ENCODE results near the gene TMEM131.
"Not testable (repeated sequence)": the region's sequence is repeated elsewhere in the genome, so short reads cannot be mapped to it uniquely, and the experiment has no call there.

The TMEM131 gene

DNA sequence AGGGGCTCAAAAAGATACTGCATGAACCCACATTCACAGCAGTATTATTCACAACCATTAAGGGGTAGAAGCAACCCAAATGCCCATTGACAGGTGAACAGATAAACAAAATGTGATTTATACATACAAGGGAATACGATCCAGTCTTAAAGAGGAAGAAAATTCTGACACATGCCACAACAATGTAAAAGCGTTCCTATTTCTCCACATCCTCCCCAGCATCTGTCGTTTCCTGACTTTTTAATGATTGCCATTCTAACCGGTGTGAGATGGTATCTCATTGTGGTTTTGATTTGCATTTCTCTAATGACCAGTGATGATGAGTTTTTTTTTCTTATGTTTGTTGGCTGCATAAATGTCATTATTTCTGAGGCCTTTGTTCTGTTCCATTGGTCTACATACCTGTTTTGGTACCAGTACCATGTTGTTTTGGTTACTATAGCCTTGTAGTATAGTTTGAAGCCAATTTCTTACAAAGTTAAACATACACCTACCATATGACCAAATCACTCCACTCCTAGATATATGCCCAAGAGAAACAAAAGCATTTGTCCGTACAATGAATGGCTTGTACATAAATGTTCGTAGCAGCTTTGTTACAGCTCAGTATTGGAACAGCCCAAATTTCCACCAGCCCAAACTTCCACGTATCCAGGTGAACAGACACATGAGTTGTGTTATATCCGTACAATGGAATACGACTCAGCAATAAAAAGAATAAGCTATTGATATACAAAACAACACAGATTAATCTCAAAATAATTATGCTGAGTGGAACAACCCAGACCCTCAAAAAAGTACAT lies 85.1 kb downstream of the TMEM131 start:
- DNase-seq: no peak

DNA sequence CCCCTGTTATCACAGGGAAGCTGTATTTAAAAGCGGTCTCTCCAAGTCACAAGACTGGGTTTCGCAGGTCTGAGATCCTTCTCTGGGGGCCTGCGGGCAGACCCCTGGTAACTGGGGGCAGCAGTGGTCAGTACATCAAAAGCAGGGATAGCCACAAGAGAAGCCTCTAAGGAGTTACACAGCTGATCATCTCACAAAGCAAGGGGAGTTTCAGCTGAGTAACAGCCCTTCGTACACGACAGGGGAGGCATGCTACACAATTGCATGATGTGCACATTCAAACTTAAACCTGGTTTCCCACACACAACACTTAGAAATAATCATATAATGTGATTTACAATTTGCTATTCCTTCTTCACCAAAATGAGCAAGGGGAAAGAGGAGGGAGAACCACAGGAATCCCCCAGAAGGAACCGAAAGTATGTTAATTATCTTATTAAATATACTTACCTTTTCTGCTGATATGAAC lies 87.5 kb downstream of the TMEM131 start:
- DNase-seq: no peak

DNA sequence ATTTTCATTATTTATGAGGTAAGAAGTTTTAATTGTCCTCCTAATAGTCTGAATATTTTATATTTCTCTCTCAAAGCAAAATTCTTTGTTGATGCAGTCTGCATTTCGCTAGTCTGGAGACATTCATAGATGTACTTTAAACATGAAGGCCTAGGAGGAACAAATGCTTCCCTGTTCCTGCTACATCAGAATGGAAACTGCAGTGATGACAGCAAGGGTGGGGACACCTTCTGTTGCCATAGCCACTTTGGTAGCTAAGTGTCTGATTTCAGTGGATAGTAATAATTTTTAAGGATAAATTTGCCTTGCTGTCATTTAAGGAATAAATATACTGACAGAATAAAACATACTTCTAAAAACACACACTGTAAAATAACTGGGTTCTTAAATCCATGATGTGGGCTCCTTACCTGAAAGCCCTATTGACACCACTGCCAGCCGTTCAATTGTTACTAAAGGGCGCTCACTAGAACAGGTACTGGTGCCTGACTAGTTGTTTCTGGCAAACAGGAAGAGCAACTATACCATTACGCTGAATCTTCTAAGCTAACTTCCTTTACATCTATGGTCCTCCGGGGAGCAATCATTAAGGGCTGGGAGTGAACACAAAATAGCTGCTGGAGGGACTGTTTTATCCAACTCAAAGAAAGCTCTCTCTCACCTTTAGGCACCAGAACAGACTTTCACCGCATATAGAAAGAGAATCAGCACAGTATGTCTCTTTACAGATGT lies 88.2 kb downstream of the TMEM131 start:
- DNase-seq: no peak

DNA sequence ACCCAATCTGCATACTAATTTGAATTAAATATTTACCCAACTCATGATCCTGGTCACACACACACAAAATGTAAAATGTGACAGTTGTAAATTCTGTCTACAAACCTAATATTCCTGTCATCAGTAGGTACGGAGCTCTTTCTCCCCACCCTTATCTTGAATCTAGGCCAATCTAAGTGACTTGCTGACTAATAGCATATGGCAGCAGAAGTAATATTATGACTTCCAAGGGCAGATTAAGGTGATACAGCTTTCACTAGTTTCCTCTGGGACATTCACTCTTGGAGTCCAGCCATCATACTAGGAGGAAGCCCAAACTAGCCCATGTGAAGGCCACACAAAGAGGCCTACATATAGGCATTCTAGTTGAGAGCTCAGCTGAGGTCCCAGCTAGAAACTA lies 89.4 kb downstream of the TMEM131 start:
- no peak for DNase-seq

DNA sequence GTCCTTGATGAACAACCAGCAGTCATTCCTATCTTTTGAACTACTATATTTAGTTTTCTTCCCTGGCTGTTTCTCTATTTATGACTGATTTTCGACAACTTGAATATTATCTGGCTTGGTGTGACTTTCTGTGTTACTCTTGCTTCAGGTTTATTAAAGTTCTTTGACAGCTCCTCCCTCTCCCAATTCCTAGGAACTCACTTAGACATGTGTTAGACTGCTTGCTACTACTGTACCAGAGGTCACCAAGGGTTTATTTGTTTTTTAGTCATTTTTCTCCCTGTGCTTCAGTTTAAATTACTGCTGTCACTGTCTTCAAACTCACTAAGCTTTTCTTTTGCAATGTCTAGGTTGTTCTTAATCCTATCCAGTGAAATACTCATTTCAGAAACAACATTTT lies 90.5 kb downstream of the TMEM131 start:
- DNase-seq: no peak

DNA sequence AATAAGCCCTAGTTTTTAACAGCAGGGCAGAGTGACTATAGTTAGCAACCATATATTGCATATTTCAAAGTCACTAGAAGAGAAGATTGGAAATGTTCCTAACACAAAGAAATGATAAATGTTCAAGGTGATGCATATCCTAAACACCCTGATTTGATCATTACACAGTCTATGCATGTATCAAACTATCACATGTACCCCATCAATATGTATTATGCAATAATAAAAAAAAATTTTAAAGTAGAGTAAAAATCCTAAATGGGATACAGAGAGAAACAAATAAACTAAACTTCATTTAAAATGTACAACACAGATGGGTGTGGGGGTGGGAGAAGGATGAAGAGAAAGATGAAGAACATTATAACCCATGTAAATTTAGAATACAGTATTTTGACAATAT lies 93.9 kb downstream of the TMEM131 start:
- no peak for DNase-seq

DNA sequence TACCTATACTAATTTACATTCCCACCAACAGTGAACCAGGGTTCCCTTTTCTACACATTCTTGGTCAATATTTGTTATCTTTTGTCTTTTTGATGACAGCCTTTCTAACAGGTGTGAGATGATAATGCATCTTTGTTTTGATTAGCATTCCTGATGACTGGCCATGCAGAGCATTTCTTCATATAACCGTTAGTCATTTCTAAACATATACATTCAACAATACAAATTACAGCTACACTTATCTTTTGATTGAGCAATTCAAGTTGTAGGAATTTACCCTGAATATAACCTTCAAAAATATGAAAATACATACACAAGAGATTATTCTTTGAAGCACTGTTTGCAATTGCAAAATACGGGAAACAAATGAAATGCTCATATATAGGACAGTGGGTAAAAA lies 94.9 kb downstream of the TMEM131 start:
- no peak for DNase-seq

DNA sequence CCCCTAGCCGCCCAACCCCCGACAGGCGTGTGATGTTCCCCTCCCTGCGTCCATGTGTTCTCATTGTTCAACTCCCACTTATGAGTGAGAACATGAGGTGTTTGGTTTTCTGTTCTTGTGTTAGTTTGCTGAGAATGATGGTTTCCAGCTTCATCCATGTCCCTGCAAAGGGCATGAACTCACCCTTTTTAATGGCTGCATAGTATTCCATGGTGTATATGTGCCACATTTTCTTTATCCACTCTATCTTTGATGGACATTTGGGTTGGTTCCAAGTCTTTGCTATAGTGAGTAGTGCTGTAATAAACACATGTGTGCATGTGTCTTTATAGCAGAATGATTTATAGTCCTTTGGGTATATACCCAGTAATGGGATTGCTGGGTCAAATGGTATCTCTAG lies 102.7 kb downstream of the TMEM131 start:
- not testable (repeated sequence) for DNase-seq

DNA sequence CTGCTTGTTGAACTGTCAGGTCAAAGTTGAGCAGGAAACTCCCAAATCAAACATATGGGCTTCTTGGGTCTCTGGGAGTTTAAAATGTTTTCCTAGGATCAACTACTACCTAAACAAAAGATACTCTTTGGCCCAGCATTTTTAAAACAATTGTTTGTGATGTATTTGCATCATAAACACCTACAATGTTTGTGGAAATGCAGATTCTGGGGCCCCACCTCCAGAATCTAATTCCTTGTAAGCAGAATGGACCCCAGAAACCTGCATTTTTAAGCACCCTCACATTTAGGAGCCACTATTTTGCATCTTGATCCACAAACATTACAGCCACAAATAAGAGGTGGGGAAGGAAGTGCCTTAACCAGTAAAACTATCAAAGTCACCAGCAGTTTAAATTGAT lies 104.1 kb downstream of the TMEM131 start:
- no peak for DNase-seq

DNA sequence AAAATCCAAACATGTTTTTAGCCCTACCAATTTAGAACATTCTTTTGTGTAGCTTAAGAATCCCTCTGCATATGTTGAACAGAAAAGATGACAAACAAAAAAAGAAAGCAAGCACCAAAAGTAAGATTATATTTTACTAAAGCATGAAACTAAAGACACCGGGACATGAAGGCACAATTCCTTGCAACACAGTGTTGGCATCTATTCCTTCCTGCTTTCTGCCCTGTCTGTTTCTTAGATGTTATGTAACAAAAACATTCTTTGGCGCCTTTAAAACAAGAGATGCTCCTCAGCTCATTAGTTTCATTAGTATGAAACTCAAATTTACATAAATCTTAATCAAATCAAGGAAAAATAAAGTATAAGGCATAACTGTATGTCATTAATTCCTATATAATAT lies 106.6 kb downstream of the TMEM131 start:
- no peak for DNase-seq

DNA sequence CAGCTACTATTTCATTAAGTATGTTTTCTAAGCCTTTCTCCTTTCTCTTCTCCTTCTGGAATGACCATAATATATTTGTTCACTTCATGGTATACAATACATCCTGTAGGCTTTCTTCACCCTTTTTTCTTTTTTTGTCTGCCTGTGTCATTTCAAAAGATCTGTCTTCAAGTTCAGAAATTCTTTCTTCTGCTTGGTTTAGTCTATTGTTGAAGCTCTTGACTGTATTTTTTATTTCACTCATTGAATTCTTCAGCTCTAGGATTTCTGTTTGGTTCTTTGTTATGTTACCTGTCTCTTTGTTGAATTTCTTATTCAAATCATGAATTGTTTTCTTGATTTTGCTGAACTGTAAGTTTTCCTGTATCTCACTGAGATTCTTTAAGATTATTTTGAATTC lies 109.9 kb downstream of the TMEM131 start:
- no peak for DNase-seq

DNA sequence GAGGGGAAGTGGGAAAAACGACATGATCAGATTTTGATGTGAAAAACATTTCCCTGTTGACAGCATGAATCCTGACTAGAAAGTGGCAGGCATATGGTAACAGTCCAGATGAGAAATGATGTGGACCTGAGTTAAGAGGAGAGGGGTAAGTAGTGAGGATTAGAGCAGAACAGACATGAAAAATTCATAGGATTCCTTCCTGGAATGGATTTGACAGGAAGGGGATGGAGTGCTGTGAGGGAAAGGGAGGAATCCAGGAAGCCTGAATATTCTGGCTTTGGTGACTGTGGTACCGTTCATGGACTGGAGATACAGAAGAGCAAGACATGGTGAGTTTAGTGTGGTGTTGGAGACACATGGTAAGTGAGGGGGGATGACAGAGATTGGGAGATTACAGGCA lies 115.4 kb downstream of the TMEM131 start:
- DNase-seq: no peak

DNA sequence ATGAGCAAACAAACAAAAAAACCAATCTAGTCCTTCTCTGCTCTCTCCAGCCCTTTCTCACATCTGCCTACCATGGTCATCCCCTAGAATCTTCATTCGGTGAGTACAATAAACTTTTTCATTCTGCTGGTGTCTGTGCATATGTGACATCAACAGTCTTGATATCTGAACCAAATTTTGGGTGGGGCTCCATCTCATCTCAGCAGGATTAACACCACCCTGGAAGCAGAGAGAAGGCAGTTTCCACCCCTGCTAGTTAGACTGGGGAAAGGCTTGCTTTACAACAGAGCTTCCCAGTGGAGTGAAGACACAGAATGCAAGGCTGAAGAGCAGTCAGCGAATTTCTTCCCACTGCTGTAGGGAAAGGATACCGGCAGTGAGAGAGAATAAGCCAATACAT lies 116.9 kb downstream of the TMEM131 start:
- DNase-seq: no peak

DNA sequence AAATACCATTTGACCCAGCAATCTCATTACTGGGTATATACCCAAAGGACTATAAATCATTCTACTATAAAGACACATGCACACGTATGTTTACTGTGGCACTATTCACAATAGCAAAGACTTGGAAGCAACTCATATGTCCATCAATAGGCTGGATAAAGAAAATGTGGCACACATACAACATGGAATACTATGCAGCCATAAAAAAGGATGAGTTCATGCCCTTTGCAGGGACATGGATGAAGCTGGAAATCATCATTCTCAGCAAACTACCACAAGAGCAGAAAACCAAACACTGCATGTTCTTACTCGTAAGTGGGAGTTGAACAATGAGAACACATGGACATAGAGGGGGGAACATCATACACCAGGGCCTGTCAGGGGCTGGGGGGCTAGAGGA lies 117.4 kb downstream of the TMEM131 start:
- not testable (repeated sequence) for DNase-seq

DNA sequence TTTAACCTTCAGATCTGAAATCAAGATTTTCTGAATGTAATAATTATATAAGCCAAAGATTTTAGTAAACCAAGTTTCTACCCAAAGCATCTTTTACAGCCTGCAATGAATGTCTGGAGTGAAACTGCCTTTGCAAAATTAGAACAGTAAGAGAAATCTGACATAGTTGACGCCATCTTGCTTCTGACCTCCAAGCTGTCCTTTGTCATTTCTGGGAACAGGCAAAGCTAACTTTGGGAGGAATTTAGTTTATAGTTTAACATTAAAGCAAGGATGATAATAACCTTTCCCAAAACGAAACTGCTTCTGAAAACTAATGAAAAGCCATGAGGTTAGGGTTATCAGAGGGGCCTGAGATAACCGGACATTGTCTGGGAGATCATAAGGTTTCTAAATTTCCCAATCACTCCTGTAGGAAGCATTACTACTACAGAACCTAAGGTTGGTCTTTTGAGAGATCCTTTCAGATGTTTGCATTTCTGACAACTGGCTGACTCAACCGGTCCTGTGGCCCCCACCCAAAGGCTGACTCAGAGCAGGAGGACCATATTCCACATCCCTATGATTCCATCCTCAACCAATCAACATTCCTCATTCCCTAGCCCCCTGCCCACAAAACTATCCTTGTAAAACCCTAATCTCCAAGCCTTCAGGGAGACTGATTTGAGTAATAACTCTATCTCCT lies 124.5 kb downstream of the TMEM131 start:
- no peak for DNase-seq

DNA sequence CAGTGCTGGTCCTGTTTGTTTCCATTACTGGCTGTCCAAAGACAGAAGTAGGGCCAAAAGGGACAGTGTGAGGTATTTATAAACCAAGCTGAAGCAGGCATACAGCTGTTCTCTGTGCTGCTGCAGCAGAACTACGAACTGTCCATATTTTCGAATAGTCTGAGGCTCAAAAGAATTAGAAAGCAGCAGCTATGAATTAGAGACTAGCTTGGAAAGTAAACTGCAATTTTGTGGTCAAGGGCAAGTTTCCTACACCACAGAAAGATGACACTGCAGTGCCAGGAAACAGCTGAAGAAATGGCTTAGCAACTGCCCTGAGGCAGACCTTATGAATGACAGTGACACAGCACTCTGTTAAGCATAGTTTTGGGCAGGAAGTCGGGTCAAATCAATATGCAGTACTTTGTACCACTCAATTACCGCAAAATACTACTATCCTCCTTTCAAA lies 125.3 kb downstream of the TMEM131 start:
- DNase-seq: no peak

DNA sequence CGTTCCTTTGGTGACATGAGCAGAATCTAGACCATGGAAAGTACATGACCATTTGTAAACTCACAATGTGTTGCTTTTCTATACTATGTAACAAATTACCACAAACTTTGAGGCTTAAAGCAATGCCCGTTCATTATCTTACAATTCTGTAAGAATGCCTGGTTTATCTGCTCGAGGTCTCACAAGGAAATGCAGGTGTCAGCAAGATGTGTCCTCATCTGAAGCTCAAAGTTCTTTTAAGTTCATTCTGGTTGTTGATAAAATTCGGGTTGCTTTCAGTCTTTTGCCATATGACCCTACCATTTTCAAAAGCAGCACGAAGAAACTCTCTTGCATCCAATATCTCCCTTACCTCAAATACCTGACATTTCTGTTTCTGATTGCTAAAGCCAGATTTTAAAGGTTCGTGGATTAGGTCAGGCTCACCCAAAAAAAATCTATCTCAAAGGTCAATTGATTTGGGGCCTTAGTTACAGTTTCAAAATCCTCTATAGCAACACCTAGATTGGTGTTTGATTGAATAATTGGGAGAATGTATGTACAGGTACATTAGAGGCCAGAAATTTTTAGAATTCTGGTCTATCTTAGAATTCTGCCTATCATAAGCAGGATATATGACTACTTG lies 125.9 kb downstream of the TMEM131 start:
- no peak for DNase-seq

DNA sequence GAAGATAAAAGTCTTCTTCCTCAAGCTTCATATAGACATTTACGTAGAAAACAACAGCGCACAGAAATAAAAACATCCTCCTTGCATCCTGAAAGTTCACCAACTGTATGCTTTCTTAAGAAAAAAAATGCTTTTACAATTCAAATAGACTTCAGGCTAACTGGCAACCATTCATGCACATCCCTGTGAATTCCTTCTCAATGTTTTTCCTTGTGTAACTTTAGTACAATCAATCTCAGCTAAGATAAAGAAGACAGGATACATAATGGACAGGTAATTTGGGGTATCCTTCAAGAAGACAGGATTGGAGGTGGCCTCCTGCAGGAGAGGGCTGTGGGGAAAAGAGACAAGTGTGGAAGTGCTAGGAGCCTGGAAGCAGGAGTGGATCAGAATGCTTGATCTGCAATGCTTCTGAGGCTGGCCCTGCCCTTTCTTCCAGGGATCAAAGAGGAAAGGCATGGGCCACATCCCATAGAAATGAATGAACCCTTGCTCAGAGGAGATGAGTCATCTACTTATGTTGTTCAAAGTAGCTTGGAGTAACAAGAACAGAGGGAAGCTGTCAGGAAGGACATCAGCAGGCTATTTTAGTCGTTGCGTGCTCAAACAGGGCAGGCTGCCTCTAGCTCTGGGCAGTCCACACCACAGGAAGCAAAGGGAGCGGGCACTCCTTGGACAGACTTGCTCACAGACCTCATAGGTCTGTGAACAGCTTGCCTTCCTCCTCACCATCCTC lies 126.6 kb downstream of the TMEM131 start:
- no peak for DNase-seq

DNA sequence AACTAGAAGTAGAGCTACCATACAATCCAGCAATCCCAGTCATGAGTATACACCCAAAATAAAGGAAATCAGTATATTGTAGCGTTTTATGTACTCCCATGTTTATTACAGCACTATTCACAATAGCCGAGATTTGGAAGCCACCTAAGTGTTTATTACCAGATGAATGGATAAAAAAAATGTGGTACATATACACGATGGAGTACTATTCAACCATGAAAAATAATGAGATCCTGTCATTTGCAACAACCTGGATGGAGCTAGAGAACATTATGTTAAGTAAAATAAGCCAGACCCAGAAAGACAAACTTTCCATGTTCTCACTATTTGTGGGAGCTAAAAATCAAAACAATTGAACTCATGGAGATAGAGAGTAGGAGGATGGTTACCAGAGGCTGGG lies 131.9 kb downstream of the TMEM131 start:
- no peak for DNase-seq

DNA sequence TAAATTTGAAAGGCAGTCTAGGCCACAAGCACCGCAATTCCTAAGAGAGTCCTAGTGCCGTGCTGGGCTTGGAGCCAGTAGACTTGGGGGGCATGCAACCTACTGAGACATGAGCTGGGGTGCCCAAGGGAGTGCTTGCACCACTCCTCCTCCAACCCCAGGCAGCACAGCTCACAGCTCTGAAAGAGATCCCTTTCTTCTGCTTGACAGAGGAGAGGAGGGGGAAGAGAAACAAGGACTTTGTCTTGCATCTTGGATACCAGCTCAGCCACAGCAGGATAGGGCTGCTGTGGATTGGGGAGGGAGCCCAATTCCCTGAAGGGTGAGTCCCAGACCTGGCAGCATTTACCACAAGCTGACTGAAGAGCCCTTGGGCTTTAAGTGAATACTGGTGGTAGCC lies 134.6 kb downstream of the TMEM131 start:
- no peak for DNase-seq

DNA sequence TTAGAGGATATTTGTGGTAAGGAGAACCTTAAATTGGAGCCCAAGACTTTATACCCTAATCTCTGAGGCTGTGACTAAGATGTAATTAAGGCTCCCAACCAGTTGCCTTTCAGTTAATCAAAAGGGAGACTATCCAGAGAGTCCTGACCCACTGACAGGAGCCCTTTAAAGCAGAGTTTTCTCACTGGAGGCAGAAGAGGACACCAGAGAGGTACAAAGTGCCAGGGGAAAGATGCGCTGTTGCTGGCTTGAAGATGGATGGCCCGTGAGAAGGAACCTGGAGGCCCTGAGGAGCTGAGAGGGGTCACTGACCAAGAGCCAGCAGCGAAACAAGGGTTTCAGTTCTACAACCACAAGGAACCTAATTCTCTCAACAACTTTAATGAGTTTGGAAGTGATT lies 137.3 kb downstream of the TMEM131 start:
- no peak for DNase-seq

DNA sequence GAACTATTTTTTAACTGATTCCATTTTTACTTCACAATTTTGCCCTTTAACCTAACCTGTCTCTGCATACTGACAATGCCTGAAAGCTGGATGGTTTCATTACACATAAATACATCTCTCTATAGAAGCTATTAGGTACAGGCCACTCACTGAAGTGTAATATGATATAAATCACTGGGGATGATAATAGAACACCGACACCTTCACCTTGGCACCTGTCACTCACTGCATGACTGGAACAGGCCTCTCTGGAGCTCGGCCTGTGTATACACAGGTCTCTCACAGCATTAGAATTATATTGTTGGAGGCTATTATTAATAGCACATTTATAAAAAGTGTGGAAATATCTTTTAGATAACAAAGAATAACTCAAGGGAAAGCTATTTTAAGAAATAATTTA lies 138.2 kb downstream of the TMEM131 start:
- no peak for DNase-seq

DNA sequence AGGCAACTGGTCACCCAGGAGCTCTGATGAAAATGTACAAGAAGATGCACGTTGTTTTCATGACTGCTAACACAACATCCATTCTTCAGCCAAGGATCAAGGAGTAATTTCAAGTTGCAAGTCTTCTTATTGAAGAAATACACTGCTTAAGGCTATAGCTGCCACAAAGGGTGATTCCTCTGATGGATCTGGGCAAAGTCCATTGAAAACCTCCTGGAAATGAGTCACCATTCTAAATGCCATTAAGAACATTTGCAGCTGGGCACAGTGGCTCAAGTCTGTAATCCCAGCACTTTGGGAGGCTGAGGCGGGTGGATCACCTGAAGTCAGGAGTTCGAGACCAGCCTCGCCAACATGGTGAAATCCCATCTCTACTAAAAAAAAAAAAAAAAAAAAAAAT lies 142.7 kb downstream of the TMEM131 start:
- not testable (repeated sequence) for DNase-seq

All from NCI-H187 treated with DMSO at 0.1 percent for 48 hours (cell line).